GOT3 (cell line): ENCODE data around the gene METTL9.
A peak's percentile ranks its signal among the peaks of the same experiment; 100 is the strongest.
"Not testable (repeated sequence)": the region's sequence is repeated elsewhere in the genome, so short reads cannot be mapped to it uniquely, and the experiment has no call there.

ENCODE experiments used
- DNase-seq: peaks from one replicate; lab custom pipeline; 2025; ENCODE audit warnings: mixed read lengths; lab: John Stamatoyannopoulos, UW

Gene METTL9

DNA sequence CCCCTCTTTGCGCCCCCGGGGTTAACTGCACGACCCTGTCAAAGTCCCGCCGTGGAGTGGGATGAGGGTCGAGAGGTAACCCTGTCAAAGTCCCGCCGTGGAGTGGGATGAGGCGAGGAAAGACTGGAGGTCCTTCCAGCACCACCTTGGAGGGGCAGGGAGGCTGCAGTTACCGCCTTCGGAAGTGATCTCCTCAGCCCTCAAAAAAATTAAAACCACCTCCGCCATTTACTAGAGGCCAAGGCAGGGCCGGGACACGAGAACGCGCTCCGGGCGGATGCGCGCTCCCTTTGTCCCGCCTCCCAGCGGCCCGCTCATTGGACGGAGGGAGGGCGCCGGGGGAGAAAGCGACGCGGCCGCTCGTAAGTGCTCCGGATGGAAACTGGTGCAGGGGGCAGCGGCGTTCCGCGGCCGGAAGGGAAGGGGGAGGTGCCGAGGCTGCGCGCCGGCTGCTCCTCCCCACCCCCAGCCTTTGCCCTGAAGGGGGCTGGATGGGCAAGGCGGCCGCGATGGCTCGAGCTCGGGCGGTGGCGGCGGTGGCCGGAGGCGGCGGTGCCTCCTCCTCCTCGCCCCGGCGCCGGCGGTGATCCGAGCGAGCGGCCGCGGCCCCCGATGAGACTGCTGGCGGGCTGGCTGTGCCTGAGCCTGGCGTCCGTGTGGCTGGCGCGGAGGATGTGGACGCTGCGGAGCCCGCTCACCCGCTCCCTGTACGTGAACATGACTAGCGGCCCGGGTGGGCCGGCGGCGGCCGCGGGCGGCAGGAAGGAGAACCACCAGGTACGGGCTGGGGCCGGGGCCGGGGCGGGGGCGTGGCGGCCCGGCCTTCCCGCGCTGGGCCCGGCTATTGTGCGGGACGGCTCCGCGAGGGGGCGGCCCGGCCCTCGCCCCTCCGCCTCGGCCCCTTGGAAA, at the start of gene METTL9:
METTL9 (plus strand) TSS at position 456 of the 909 bp plus-strand sequence; CDS start at position 613, 157 bp downstream.
- DNase-seq, result peak; percentile 81

DNA sequence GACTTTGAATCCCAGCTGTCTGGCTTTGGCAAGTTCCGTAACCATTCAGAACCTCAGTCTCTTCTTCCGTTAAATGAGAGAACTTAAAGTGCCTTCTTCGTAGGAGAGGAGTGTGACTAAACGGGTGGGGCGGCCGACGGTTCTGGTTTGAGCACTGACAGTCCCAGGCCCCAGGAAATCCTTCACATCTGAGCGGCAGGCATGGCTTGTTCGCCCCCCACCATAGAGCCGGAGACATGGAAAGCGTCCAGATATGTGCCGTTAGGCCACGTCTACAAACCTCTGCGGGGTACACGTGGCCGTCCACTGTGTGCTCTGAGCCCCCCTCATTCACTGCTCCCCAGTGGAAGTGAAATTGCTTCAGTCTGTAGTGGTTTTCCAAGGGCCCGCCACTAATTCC, 49.4 kb upstream of the METTL9 start:
- DNase-seq, result not testable (repeated sequence)

DNA sequence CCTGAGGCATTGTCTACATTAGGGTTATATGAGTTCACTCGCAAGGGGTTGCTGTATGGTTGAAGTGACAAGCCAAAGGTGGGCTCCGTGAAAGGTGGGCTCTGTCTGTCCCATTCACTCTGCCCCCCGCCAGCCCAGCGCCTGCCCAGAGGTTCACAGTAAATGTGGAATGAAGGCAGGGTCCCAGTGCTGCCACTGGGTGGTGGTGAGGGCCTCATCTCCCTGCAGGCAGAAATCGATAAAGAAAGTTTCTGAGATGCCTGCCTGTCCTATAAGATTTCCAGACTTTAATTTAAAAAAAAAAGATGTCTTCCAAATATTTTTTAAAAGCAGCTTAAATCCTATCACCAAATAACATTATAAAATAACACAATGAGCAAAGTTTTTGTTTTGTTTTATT, 48.9 kb upstream of the METTL9 start:
- DNase-seq, result not testable (repeated sequence)

DNA sequence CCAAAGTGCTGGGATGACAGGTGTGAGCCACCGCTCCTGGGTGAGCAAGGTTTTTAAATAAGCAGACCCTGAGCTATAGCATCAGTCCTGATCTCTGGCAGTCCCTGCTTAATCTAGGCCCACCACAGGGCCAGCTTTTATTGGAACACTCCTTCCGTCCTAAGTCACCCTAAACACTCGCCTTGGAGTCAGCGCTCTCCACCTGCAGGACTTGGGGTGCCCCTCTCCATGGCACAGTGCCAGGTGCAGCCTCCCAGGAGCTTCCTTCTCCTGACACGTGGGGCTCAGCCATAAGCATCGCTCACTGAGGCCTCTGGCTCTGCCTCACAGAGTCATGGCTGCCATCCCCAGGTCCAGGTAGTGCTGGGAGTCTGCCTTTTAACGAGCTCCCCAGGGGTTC, 48.3 kb upstream of the METTL9 start:
- not testable (repeated sequence) for DNase-seq

DNA sequence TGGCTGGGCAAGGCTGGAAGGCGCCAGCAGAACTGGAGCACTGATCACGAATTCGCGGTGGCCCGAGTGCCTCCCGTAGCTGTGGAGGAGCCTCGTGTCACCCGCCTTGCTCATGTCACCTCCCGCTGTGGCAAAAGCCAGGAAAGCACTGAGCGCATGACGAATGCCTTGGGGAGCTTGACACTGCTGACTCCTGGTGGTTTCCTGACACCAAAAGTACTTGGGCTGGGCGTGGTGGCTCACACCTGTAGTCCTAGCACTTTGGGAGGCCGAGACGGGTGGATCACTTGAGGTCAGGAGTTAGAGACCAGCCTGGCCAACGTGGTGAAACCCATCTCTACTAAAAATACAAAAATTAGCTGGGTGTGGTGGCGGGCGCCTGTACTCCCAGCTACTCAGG, 47.8 kb upstream of the METTL9 start:
- DNase-seq, result not testable (repeated sequence)

DNA sequence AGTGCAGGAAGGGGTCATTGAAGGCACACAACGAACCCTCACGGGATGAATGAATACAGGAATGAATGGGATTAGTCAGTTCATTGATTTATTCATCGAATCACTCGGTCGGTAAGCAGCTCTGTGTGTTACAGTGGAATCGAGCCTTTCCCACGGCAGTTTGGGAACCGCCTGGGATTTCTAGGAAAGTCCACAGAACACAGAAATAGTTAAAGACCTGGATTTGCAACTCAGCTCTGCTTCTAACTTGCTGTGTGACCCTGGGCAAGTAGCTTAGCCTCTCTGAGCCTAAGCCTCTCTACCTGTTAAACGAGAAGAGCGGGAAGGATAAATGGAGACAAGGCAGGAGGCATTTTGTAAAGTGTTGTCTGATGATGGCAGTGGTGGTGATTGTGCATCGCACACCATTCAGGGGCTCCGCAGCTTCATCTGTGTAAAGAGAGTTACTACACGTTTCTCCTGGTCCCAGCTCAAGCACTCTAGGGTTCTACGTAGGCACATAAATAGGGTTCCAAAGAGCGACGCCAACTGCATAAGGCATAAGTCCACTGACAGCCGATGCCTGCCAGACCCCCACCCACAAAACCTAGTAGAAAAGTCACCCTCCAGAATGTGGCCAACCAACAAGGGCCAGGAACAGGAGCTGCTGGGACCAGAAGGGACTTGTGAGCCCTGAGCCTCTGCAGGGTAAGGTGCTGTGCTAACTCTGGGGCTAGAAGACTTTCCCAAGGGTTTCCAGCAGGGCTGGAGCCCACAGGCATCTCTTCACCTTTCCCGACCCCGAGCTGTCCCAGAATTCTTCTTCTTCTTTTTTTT, 45.7 kb upstream of the METTL9 start:
- DNase-seq, result not testable (repeated sequence)

DNA sequence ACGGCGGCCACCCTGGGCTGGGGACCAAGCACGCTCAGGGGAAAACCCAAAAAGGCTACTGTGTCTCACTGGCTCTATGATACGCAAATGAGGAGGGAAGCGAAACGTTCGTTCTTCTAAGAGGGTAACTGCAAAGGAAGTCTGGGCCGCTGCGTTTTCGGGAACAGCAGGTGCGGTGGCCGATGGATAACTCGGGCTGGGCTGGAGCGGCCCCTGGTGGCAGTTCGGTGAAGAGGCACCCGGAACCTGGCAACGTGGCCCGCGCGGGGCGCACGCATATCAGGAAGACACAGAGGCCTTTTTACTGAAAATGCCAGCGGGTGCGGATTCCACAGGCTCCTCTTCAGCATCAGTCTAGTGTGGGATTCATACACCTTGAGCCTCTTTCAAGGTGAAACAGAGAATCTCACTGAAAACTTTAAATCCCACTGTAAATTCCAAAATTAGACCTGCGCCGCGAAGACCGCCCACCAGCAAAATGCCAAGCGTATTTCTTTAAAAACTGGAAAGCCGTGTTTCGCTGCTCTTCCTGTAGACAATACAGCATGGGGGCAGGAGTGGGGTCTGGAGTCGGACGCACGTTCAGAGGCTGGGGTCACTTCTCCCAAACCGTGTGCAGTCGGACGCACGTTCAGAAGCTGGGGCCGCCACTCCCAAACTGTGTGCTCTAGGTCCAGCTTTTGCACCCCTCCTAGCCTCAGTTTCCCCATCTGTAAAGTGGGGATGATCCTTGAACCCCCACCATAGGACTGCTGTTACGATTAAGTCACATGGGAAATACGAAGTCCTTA, 44.4 kb upstream of the METTL9 start:
- DNase-seq, result peak; percentile 56

DNA sequence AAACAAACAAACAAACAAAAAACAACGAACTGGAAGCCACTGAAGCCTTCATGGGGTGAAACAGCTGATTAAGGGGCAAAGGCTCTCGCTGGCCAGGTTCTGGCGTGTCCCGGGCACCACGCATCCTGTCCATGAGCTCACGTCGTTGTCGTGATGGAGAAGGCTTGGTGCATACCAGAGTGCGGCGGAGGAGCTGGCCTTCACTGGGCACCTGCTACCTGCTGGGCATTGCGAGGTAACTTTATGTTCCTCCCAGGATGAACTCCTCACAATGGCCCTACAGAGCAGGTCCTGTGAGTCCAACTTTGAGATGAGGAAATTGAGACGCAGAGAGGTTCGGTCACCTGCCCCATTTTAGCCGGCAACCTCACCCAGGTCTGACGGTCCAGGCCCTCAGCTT, 43.8 kb upstream of the METTL9 start:
- DNase-seq, result not testable (repeated sequence)

DNA sequence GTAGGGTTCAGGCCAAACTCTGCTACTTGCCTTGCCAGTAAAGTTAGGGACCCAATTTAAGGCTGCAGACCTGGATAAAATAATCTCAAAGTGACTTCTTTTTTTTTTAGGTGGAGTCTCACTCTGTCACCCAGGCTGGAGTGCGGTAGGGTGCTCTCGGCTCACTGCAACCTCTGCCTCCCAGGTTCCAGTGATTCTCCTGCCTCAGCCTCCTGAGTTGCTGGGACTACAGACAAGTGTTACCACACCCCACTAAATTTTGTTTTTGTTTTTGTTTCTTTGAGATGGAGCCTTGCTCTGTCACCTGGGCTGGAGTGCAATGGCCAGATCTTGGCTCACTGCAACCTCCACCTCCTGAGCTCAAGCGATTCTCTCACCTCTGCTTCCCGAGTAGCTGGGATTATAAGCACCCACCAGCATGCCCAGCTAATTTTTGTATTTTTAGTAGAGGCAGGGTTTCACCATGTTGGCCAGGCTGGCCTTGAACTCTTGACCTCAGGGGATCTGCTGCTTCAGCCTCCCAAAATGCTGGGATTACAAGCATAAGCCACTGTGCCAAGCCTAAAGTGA, 43.3 kb upstream of the METTL9 start:
- DNase-seq, result not testable (repeated sequence)

DNA sequence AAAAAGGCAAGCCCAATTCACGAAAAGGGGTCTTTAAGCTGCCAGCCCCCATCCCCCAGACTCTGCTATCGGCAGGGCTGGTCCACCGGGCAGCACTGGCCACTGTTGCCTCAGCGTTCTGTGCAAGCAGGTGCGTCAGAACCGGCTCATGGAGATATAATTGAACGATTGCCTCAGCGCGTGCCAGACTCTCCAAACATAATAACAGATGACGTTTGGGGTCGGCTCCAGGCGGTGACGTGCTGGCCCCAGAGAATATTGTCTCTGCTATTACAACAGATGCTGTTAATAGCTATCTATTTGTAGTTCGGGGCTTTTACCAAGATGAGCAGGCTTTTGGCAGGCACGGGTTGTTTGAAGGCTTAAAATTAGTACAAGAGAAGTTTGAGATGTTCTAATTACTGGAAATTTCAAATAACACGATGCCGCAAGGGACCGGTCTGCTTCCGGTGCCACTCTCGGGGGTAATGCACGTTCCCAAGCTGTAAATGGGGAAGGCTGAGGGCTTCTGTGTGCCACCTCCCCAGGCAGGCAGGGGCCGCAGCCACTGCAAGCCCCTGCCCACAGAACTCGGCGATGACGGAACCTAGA, 42.6 kb upstream of the METTL9 start:
- peak; percentile 32 for DNase-seq

DNA sequence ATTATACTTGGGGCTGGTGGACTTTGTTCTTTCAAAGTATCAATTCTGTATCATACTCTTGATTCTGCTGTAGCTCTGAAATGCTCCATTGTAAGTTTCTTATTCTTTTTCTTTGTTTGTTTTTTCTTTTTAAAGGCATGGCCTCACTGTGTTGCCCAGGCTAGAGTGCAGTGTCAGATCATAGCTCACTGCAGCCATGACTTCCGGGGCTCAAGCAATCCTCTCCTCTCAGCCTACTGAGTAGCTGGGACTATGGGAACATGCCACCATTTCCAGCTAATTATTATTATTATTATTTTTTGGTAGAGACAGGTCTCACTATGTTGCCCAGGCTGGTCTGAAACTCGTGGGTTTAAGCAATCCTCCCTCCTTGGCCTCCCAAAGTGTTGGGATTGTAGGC, 38.9 kb upstream of the METTL9 start:
- no peak for DNase-seq

DNA sequence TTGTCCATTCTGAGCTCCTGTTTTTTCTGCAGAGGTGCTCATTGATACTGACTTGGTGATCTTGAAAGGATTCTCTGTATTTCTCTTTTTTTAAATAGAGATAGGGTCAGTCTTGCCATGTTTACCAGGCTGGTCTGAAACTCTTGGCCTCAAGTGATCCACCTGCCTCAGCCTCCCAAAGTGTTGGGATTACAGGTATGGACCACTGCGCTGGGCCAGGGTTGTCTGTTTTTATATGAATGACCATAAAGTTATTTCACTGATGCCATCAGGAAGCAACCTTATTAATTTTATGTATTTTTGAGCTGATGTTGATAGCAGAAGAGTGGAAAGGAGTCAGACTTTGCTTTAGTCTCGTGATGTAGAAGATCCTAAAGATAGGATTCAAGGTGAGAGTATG, 35.7 kb upstream of the METTL9 start:
- DNase-seq, result no peak

DNA sequence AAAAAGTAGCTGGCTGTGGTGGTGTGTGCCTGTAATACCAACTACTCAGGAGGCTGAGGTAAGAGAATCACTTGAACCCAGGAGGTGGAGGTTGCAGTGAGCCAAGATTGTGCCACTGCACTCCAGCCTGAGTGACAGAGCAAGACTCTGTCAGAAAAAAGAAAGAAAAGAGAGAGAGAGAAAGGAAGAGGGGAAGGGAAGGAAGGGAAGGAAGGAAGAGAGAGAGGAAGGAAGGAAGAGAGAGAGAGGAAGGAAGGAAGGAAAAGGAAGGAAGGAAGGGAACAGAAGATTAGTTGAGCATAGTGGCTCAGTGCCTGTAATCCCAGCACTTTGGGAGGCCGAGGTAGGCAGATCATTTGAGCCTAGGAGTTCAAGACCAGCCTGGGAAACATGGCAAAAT, 35.0 kb upstream of the METTL9 start:
- DNase-seq, result not testable (repeated sequence)

DNA sequence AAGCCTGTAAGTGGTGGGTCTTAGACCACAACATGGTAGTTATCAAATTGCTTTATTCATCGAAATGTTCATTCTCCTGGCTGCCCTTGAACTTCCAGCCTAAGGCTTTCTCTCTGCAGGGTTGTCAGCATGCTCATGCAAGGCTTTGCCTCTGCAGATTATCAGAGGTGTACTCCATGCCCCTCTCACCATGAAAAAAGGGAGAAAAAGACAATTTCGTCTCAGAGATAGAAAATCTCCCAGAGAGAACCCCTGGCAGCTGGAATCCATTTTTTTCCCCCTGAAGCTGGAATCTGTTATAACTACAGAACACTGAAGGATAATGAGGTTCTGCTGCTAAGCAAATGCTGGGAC, 33.9 kb upstream of the METTL9 start:
- no peak for DNase-seq

DNA sequence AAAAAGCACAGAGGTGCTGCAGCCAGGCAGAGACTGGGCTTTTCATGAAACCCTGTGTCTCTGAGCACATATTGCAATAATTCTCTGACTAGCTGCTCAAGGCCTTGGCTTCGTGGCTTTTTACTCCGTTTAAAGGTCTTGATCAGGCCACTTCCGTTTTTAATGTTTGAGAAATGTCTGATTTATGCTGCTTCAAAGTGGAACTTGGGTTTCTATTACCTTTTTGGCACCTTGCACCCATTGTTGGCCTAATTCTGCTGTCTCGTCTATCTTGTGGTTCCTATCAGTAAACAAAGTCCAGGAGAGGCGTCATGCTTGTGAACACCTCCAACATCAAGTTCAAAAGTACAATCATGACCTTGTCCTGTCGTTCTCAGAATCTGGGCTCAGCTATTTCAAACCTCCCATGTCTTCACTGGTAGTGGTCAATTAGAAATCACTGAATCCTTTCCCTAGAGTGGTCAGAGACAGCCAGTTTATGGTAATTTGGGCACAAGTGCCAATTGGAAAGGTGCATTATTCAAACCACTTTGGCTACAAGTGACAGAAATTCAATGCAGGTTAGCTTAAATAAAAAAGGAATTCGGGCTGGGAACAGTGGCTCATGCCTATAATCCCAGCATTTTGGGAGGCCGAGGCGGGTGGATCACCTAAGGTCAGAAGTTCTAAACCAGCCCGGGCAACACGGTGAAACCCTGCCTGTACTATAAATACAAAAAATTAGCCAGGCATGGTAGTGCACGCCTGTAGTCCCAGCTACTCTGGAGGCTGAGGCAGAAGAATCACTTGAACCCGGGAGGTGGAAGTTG, 33.3 kb upstream of the METTL9 start:
- no peak for DNase-seq

DNA sequence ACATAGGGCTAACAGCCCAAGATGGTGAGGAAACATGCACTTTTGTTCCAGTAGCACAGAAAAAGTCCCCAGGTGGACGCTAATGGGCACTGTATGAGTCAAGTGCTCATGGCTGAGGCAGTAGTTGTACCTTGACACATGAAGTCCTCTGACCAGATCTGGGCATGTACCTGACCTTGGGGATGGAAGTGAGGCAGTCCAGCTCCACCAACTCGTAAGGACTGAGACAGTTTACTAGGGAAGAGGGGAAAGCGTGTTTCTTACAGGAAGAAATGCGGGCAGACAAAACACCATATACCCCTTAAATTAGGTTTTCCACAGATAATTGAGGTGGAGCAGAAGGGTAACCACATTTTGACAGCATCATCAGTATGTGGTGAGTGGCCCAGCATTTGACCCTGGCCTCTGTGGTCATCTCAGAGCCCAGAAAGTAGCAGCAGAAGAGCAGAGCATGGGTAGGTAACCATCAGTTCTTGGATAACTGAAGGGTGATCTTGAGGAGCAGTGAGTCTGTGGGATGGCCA, 32.4 kb upstream of the METTL9 start:
- no peak for DNase-seq

DNA sequence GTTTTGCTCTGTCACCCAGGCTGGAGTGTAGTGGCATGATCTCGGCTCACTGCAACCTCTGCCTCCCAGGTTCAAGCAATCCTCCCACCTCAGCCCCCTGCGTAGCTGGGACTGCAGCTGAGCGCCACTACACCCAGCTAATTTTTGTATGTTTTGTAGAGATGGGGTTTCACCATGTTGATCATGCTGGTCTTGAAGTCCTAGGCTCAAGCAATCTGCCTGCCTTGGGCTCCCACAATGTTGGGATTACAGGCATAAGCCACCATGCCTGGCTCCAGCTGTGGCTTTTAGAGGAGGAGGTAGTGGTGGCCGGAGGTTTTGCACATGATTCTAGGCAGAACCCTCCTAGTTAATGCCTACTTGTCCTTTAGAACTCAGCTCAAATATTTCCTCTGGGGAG, 31.9 kb upstream of the METTL9 start:
- not testable (repeated sequence) for DNase-seq

DNA sequence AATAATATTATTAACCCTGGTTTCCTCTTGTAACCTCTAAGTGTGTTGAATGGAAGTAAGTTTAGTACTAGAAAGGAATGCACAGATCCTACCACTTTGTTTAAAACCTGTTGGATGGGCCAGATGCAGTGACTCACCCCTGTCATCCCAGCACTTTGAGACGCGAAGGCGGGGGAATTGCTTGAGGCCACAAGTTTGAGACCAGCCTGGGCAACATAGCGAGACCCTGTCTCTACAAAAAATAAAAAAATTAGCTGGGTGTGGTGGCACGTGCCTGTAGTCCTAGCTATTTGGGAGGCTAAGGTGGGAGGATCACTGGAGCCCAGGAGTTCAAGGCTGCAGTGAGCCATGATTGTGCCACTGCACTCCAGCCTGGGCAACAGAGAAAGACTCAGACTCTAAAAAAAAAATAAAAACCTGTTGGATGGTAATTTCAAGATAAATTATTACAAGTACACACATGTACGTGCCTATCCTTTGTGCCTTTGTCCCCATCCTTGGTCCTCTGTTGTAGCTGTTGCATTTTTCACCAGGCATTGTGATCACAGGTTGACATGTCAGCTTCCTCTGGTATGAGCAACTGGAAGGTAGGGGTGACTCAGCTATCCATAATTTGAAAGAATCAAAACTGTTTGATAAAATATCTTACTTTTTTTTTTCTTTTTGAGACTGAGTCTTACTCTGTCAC, 30.7 kb upstream of the METTL9 start:
- DNase-seq, result no peak

DNA sequence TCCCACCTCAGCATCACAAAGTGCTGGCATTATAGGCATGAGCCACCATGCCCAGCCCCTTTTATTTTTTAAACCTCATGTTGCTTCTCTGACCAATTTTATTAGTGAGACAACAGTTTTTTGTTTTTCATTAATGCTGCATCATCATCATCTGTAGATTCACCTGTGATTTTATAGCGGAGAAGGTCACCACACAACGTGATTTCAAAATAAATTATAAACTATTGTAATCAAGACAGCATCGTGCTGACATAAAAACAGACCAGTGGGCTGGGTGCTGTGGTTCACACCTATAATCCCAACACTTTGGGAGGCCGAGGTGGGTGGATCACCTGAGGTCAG, 28.7 kb upstream of the METTL9 start:
- no peak for DNase-seq

DNA sequence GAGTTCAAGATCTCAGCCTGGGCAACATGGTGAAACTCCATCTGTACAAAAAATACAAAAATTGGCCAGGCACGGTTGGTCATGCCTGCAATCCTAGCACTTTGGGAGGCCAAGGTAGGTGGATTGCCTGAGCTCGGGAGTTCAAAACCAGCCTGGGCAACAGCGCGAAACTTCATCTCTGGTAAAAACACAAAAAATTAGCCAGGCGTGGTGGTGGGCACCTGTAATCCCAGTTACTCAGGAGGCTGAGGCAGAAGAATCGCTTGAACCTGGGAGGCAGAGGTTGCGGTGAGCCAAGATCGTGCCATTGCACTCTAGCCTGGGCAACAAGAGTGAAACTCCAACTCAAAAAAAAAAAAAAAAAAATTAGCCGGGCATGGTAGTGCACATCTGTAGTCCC, 25.9 kb upstream of the METTL9 start:
- DNase-seq, result not testable (repeated sequence)
